Epidermal melanocyte (primary cell): Measurements from ENCODE around the gene IGSF3.
"Not testable (repeated sequence)": the region's sequence is repeated elsewhere in the genome, so short reads cannot be mapped to it uniquely, and the experiment has no call there.

Source experiments
- DNase-seq: peaks from one replicate; pipeline ENCODE4 v3.0.0; 2011; ENCODE audit warnings: low spot score; ENCODE audit not compliant: insufficient read length

Gene IGSF3

GRCh38 chr1:116631996-116632925 is 35.3 kb downstream of the IGSF3 start:
- DNase-seq = not testable (repeated sequence)

- DNase-seq = not testable (repeated sequence)
Observed at GRCh38 chr1:116631554-116631953, 36.0 kb downstream of the IGSF3 start.

DNA sequence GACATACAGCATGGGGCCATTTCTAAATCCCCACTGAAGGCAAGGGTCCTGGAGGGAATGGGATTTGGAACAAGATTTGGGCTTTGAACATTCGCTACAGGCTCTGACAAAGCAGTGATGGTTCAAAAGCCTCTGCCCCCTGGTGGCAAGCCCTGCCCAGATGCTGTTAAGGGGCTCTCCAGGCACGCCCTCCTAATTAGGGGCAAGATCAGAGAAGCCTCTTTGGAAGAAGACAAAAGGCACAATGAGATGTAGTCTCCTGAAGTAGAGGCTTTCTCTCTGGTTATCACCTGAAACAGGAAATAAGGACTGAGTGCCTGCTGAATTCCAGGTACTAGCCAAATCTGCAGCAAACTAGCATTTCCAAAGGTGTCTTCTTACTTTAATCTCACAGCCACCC is 37.5 kb downstream of the IGSF3 start:
- DNase-seq = not testable (repeated sequence)

GRCh38 chr1:116629441-116629840 is 38.1 kb downstream of the IGSF3 start:
- DNase-seq = not testable (repeated sequence)

DNA sequence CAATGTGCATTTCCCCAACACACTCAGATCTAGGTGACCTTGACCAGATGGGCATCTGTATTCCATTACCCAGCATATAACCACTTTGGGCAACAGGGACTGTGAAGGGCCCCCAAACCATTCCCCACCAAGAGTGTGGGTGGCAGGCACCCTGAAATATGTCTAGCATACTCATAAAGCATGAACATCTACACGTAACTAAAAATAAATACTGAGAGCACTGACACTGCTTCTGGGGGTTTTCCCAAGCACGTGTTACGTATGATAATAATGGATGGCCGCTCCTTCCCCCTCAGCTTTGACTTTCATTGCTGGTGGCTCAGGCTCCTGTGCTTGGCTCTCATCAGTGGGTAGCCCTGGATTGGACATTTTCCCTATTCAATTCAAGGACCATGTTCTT is 39.1 kb downstream of the IGSF3 start:
- DNase-seq = no peak

GRCh38 chr1:116627357-116627756 is 40.2 kb downstream of the IGSF3 start:
- not testable (repeated sequence) for DNase-seq

DNA sequence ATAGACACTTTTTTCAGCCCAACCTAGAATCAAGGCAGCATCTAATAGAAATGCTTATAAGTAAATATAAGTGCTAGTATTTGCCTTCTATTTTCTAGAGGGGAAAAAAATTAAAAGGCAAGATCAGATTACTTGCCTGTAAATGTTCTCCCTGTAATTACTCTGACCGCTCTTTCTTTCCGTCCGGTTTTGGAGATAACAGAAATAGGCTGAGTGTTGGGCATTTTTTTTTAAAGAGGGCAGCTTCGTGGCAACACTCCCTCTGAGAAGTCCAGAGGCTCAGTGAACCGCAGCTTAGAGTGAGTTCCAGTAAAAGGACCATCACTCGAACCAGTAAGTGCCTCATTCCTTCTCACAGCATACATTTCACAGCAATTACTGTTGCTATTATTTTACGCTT is 40.6 kb downstream of the IGSF3 start:
- not testable (repeated sequence) for DNase-seq

GRCh38 chr1:116625155-116625554 is 42.4 kb downstream of the IGSF3 start:
- not testable (repeated sequence) for DNase-seq

GRCh38 chr1:116624040-116624439 is 43.5 kb downstream of the IGSF3 start:
- DNase-seq = no peak

- DNase-seq = not testable (repeated sequence)
Observed at GRCh38 chr1:116622496-116622895, 45.0 kb downstream of the IGSF3 start.

GRCh38 chr1:116621756-116622155 is 45.8 kb downstream of the IGSF3 start:
- DNase-seq = not testable (repeated sequence)

GRCh38 chr1:116620392-116620791 is 47.1 kb downstream of the IGSF3 start:
- not testable (repeated sequence) for DNase-seq

GRCh38 chr1:116619106-116619505 is 48.4 kb downstream of the IGSF3 start:
- not testable (repeated sequence) for DNase-seq

DNA sequence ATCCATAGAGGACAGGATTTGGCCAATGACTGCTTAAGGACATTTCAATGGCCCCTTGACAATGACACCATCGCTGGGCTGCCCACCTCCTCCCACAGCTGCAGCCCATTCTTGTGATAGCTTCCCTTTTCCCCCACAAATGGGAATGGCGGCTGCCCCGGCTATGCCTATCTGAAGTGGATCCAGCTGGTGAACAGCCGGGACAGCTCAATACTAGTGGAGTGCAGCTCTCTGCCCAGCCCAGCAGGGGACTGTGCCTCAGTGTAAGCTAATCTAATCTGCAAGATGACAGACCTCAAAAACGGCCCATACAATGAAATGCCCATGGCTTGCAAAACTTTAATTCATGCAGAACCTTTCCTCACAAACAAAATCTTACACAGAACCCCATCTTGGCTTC is 49.7 kb downstream of the IGSF3 start:
- not testable (repeated sequence) for DNase-seq

- DNase-seq = not testable (repeated sequence)
Observed at GRCh38 chr1:116613825-116614224, 53.7 kb downstream of the IGSF3 start.

DNA sequence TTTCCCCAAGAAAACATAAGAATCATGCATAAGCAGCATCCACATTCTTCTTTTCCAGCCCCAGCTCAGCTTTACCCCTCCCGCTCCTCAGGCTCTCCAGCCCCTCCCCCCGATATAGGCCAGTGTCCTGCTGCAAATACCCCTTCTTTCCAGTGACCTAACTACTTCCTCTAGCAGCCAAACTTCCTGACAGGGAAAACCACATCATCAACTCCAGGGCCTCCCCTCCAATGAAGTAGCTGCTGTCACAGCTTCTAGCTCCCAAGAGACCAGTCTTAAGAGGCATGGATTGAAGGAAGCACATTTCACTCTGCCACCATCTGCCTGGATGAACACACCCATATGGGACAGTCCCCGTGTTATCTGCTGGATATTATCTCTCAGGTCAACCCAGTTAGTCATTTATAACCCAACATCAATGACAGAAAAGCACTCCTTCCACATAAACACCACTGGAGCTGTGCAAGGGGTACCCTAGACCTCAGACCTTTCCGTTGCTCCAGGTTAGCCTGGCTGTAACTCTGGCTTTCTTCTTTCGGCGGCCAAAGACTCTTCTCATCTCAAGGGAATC is 57.6 kb downstream of the IGSF3 start:
- not testable (repeated sequence) for DNase-seq

- DNase-seq = not testable (repeated sequence)
Observed at GRCh38 chr1:116608841-116609240, 58.7 kb downstream of the IGSF3 start.

- not testable (repeated sequence) for DNase-seq
Observed at GRCh38 chr1:116608151-116608550, 59.4 kb downstream of the IGSF3 start.

DNA sequence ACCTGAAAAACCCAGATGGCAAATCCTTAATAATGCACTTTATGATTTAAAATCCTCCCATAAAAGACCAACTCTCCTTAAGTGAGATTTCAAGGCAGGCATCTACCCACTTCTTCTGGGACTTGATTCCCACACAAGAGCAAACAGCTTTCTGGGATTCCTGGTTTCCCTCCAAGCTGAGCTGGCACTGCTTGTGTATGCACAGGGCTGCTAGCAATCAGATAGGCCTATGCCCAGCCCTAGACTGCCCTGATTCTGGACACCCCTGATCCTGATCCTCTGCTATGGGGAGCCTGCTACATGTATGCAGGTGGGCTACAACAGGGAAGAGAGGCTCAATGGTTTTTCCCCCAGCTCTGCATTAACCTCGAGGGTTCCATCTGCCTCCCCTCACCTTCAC is 60.1 kb downstream of the IGSF3 start:
- DNase-seq = not testable (repeated sequence)

DNA sequence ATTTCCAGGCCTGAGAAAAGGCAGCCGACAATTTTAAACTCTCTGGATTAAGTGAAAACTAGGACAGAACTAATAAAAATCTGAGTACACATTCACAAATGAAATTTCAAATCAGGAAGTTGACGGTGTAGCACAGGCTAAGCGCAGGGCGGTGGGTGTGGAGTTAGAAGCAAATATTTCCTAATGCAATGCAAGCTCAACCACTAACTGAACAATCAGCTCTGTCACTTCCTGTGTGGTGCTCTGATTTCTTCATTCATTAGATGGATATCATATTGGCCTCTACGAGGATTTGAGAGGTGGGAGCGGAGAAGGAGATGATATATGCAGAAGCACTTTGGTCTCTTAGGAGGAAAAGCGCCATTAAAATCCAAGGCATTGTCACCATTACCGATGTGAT is 61.5 kb downstream of the IGSF3 start:
- DNase-seq = not testable (repeated sequence)

DNA sequence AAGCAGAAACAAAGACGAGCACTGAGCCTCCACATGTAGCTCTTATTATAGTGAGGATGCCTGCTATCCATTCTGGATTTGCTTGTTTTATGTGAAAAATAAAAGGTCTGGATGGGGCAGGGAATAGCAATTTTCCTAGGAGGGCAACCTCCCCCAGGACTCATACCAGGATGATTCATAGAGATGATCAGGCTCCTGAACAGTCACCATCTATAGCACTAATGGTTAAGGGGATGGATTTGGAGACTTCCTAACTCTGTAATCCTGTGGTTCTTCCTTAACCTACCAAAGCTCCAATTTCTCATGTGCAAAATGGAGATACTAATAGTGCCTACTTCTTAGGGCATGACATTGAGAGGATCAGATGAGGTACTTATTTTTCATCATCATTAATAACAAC is 62.2 kb downstream of the IGSF3 start:
- no peak for DNase-seq

DNA sequence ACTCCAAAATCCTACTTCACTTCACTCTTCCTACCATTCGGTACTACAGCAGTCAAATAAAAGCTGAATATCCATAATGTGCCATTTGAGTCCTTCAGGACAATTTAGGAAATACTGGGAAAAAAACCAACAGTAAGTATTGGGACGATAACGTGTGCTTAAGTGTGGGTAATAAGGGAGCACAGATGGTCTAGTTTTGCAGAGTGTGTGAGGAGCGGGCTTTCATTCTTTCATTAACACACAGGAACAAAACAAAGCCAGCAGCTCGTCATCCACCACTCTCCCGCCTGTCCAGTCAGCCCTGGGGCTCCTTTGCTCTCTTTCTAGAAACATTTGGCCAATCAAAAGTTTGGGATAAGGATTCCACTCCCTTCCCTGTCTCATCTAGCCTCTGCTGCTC is 63.1 kb downstream of the IGSF3 start:
- not testable (repeated sequence) for DNase-seq
